Measurements from ENCODE around the gene ZNF205. TPM values are rescaled to one million over a fixed set of nuclear protein-coding genes. Genes with fewer than 3 reads are reported as not detected.
"Not testable (repeated sequence)": the region's sequence is repeated elsewhere in the genome, so short reads cannot be mapped to it uniquely, and the experiment has no call there.

ZNF205 gene
- total RNA-seq, 1 donor: 17.7 TPM

GRCh38 chr16:3135126-3135715 is 22.8 kb downstream of the ZNF205 start:
- H3K27ac ChIP-seq (ENCODE audit: low read depth, low read length): peak overlapping the region; percentile 41
- H3K4me1 ChIP-seq (ENCODE audit: insufficient read depth, low read length): peaks cover 14% of the 10 kb centered on the region
- peaks cover 13% of the 10 kb centered on the region for H3K36me3 ChIP-seq (ENCODE audit: insufficient read depth, low read length)
- H3K4me2 ChIP-seq (ENCODE audit: insufficient read depth, low read length): peak overlapping the region; percentile 87
- DNase-seq (ENCODE audit: insufficient read length, low spot score, missing footprints): peak; percentile 62
- TF ChIP-seq CTCF (IDR thresholded peaks at IDR 0.05; ENCODE audit: extremely low read depth, low read depth, low read length): no peak
- no peaks in the 10 kb centered on the region for H3K9me3 ChIP-seq (ENCODE audit: low read depth, low read length)
- H3K4me3 ChIP-seq (ENCODE audit: insufficient read depth, low read length): peak overlapping the region; percentile 76
- H4K20me1 ChIP-seq (ENCODE audit: insufficient read depth, low read length): peaks cover 8% of the 10 kb centered on the region
- H2AFZ ChIP-seq (ENCODE audit: low read length): peak overlapping the region; percentile 62
- H3K27me3 ChIP-seq (ENCODE audit: insufficient read depth, low read length): no peaks in the 10 kb centered on the region
- H3K79me2 ChIP-seq (ENCODE audit: insufficient read depth, low read length): peaks cover 44% of the 10 kb centered on the region

- Histone ChIP-seq H3K79me2 (ENCODE audit: insufficient read depth, low read length) (peaks cover 38% of the 10 kb centered on the region), H3K4me1 (ENCODE audit: insufficient read depth, low read length) (peaks cover 14% of the 10 kb centered on the region), H3K36me3 (ENCODE audit: insufficient read depth, low read length) (peaks cover 5% of the 10 kb centered on the region), H3K4me2 (ENCODE audit: insufficient read depth, low read length) (no peak overlapping the region), H3K4me3 (ENCODE audit: insufficient read depth, low read length) (no peak overlapping the region), H3K9me3 (ENCODE audit: low read depth, low read length) (no peaks in the 10 kb centered on the region), H3K27me3 (ENCODE audit: insufficient read depth, low read length) (no peaks in the 10 kb centered on the region), H4K20me1 (ENCODE audit: insufficient read depth, low read length) (peaks cover 8% of the 10 kb centered on the region), H3K27ac (ENCODE audit: low read depth, low read length) (no peak overlapping the region), H2AFZ (ENCODE audit: low read length) (no peak overlapping the region)
- peak; percentile 13 for DNase-seq (ENCODE audit: insufficient read length, low spot score, missing footprints)
- no peak for TF ChIP-seq CTCF (IDR thresholded peaks at IDR 0.05; ENCODE audit: extremely low read depth, low read depth, low read length)
Observed at GRCh38 chr16:3137267-3137666, 24.9 kb downstream of the ZNF205 start.

- peaks cover 14% of the 10 kb centered on the region for H3K4me1 ChIP-seq (ENCODE audit: insufficient read depth, low read length)
- no peak overlapping the region for H2AFZ ChIP-seq (ENCODE audit: low read length)
- no peak overlapping the region for H3K4me2 ChIP-seq (ENCODE audit: insufficient read depth, low read length)
- no peak overlapping the region for H3K27ac ChIP-seq (ENCODE audit: low read depth, low read length)
- H3K9me3 ChIP-seq (ENCODE audit: low read depth, low read length): no peaks in the 10 kb centered on the region
- H3K79me2 ChIP-seq (ENCODE audit: insufficient read depth, low read length): peaks cover 28% of the 10 kb centered on the region
- no peaks in the 10 kb centered on the region for H3K27me3 ChIP-seq (ENCODE audit: insufficient read depth, low read length)
- no peak for TF ChIP-seq CTCF (IDR thresholded peaks at IDR 0.05; ENCODE audit: extremely low read depth, low read depth, low read length)
- H3K4me3 ChIP-seq (ENCODE audit: insufficient read depth, low read length): no peak overlapping the region
- H4K20me1 ChIP-seq (ENCODE audit: insufficient read depth, low read length): peaks cover 2% of the 10 kb centered on the region
- peaks cover 11% of the 10 kb centered on the region for H3K36me3 ChIP-seq (ENCODE audit: insufficient read depth, low read length)
- peak; percentile 48 for DNase-seq (ENCODE audit: insufficient read length, low spot score, missing footprints)
Observed at GRCh38 chr16:3138342-3138741, 26.0 kb downstream of the ZNF205 start.

GRCh38 chr16:3138823-3139426 is 26.5 kb downstream of the ZNF205 start:
- no peak overlapping the region for H3K4me3 ChIP-seq (ENCODE audit: insufficient read depth, low read length)
- H2AFZ ChIP-seq (ENCODE audit: low read length): no peak overlapping the region
- H4K20me1 ChIP-seq (ENCODE audit: insufficient read depth, low read length): no peaks in the 10 kb centered on the region
- peaks cover 25% of the 10 kb centered on the region for H3K79me2 ChIP-seq (ENCODE audit: insufficient read depth, low read length)
- DNase-seq (ENCODE audit: insufficient read length, low spot score, missing footprints): peak; percentile 77
- TF ChIP-seq CTCF (IDR thresholded peaks at IDR 0.05; ENCODE audit: extremely low read depth, low read depth, low read length): no peak
- H3K4me1 ChIP-seq (ENCODE audit: insufficient read depth, low read length): peaks cover 11% of the 10 kb centered on the region
- peaks cover 11% of the 10 kb centered on the region for H3K36me3 ChIP-seq (ENCODE audit: insufficient read depth, low read length)
- no peaks in the 10 kb centered on the region for H3K27me3 ChIP-seq (ENCODE audit: insufficient read depth, low read length)
- no peaks in the 10 kb centered on the region for H3K9me3 ChIP-seq (ENCODE audit: low read depth, low read length)
- H3K4me2 ChIP-seq (ENCODE audit: insufficient read depth, low read length): no peak overlapping the region
- H3K27ac ChIP-seq (ENCODE audit: low read depth, low read length): peak overlapping the region; percentile 12

GRCh38 chr16:3139561-3139960 is 27.2 kb downstream of the ZNF205 start:
- not testable (repeated sequence) for H2AFZ ChIP-seq (ENCODE audit: low read length); H3K4me3 ChIP-seq (ENCODE audit: insufficient read depth, low read length); H3K9me3 ChIP-seq (ENCODE audit: low read depth, low read length); H3K4me2 ChIP-seq (ENCODE audit: insufficient read depth, low read length); DNase-seq (ENCODE audit: insufficient read length, low spot score, missing footprints); H3K27me3 ChIP-seq (ENCODE audit: insufficient read depth, low read length); H4K20me1 ChIP-seq (ENCODE audit: insufficient read depth, low read length); H3K4me1 ChIP-seq (ENCODE audit: insufficient read depth, low read length)
- H3K27ac ChIP-seq (ENCODE audit: low read depth, low read length): peak overlapping the region; percentile 12
- peaks cover 11% of the 10 kb centered on the region for H3K36me3 ChIP-seq (ENCODE audit: insufficient read depth, low read length)
- peaks cover 18% of the 10 kb centered on the region for H3K79me2 ChIP-seq (ENCODE audit: insufficient read depth, low read length)
